WTC11 (cell line): ENCODE measurements around the gene HDAC9.

ENCODE experiments used
- ATF3 ChIP-seq: sonication (generic); formaldehyde crosslinking; conservative IDR thresholded peaks from 2 replicates; pipeline ENCODE4 v1.8.1; 2022; ENCODE audit warnings: mild to moderate bottlenecking, missing genetic modification reagents
- ELF4 ChIP-seq: sonication (generic); formaldehyde crosslinking; IDR thresholded peaks from 2 replicates; pipeline ENCODE4 v1.8.1; 2022; ENCODE audit warnings: low read depth, mild to moderate bottlenecking, moderate library complexity, missing genetic modification reagents
- GRHL2 ChIP-seq: fragments of 250-450 bp; sonication (Bioruptor Pico); IDR thresholded peaks from 2 replicates; pipeline ENCODE4 v1.8.0; 2022; ENCODE audit warnings: mild to moderate bottlenecking, moderate library complexity; ENCODE audit not compliant: insufficient replicate concordance, severe bottlenecking
- GTF2I ChIP-seq: fragments of 250-450 bp; sonication (Bioruptor Pico); conservative IDR thresholded peaks from 2 replicates; pipeline ENCODE4 v1.4.0; 2021; ENCODE audit warnings: mild to moderate bottlenecking
- IRF2 ChIP-seq: sonication (generic); formaldehyde crosslinking; IDR thresholded peaks from 2 replicates; pipeline ENCODE4 v1.8.0; 2022; ENCODE audit warnings: low read depth, missing genetic modification reagents, borderline replicate concordance
- JUN ChIP-seq: sonication (generic); formaldehyde crosslinking; IDR thresholded peaks from 2 replicates; pipeline ENCODE4 v1.8.0; 2023; ENCODE audit warnings: mild to moderate bottlenecking, missing genetic modification reagents
- OVOL2 ChIP-seq: fragments of 250-450 bp; sonication (Bioruptor Pico); IDR thresholded peaks from 2 replicates; pipeline ENCODE4 v1.9.0; 2021; ENCODE audit warnings: mild to moderate bottlenecking, borderline replicate concordance
- PRDM15 ChIP-seq: sonication (generic); formaldehyde crosslinking; IDR thresholded peaks from 2 replicates; pipeline ENCODE4 v1.8.0; 2022; ENCODE audit warnings: missing genetic modification reagents
- SP1 ChIP-seq: sonication (generic); formaldehyde crosslinking; conservative IDR thresholded peaks from 2 replicates; pipeline ENCODE4 v1.8.1; 2022; ENCODE audit warnings: missing genetic modification reagents
- TP53 ChIP-seq: sonication (generic); formaldehyde crosslinking; IDR thresholded peaks from 2 replicates; pipeline ENCODE4 v1.8.1; 2023; ENCODE audit warnings: mild to moderate bottlenecking, missing genetic modification reagents
- ZBTB21 ChIP-seq: sonication (generic); formaldehyde crosslinking; IDR thresholded peaks from 2 replicates; pipeline ENCODE4 v1.8.1; 2023; ENCODE audit warnings: mild to moderate bottlenecking, missing genetic modification reagents, borderline replicate concordance
- TF ChIP-seq, protein P1 (sequence below): fragments of 200-600 bp; IDR thresholded peaks from 2 replicates; pipeline ENCODE4 v1.8.0; 2022; ENCODE audit warnings: antibody characterized with exemption
- TF ChIP-seq, protein P2 (sequence below): sonication (generic); formaldehyde crosslinking; IDR thresholded peaks from 2 replicates; pipeline ENCODE4 v1.8.1; 2022; ENCODE audit warnings: low read depth, missing genetic modification reagents, borderline replicate concordance
- TF ChIP-seq, protein P3 (sequence below): sonication (generic); formaldehyde crosslinking; IDR thresholded peaks from 2 replicates; pipeline ENCODE4 v1.8.0; 2023; ENCODE audit warnings: missing genetic modification reagents, mild to moderate bottlenecking, borderline replicate concordance

DNA sequence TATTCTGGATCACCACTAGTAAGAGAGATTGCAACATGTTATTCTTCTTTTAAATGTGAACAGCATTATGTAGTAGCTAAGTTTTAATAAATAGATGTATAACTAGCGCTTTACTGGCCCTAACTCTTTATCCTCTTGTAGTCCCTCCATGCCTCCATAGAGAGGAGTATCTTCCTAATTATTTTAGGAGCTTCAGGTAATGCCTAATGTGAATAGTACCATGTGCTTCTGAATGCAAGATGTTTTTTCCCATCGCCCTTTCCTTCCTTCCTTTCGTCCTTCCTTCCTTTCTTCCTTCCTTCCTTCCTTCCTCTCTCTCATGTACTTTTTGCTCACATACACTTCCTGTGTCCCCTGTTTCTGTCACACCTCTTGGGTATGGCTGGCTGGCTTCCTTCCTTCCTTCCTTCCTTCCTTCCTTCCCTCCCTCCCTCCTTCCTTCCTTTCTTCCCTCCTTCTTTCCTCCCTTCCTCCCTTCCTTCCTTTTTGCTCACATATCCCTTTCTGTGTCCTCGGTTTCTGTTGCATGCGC lies 290.7 kb downstream of the HDAC9 start:
- TF ChIP-seq, protein P1, sequence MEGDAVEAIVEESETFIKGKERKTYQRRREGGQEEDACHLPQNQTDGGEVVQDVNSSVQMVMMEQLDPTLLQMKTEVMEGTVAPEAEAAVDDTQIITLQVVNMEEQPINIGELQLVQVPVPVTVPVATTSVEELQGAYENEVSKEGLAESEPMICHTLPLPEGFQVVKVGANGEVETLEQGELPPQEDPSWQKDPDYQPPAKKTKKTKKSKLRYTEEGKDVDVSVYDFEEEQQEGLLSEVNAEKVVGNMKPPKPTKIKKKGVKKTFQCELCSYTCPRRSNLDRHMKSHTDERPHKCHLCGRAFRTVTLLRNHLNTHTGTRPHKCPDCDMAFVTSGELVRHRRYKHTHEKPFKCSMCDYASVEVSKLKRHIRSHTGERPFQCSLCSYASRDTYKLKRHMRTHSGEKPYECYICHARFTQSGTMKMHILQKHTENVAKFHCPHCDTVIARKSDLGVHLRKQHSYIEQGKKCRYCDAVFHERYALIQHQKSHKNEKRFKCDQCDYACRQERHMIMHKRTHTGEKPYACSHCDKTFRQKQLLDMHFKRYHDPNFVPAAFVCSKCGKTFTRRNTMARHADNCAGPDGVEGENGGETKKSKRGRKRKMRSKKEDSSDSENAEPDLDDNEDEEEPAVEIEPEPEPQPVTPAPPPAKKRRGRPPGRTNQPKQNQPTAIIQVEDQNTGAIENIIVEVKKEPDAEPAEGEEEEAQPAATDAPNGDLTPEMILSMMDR, result no peak
- TF ChIP-seq ATF3 (CRISPR knock-in tag) (no peak), PRDM15 (CRISPR knock-in tag) (no peak), OVOL2 (CRISPR knock-in tag) (no peak), JUN (CRISPR knock-in tag) (no peak), ZBTB21 (CRISPR knock-in tag) (no peak), ELF4 (CRISPR knock-in tag) (no peak), SP1 (CRISPR knock-in tag) (no peak), IRF2 (CRISPR knock-in tag) (no peak), GRHL2 (CRISPR knock-in tag) (no peak), GTF2I (CRISPR knock-in tag) (no peak), TP53 (CRISPR knock-in tag) (no peak)
- TF ChIP-seq, protein P2, sequence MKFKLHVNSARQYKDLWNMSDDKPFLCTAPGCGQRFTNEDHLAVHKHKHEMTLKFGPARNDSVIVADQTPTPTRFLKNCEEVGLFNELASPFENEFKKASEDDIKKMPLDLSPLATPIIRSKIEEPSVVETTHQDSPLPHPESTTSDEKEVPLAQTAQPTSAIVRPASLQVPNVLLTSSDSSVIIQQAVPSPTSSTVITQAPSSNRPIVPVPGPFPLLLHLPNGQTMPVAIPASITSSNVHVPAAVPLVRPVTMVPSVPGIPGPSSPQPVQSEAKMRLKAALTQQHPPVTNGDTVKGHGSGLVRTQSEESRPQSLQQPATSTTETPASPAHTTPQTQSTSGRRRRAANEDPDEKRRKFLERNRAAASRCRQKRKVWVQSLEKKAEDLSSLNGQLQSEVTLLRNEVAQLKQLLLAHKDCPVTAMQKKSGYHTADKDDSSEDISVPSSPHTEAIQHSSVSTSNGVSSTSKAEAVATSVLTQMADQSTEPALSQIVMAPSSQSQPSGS, result no peak
- TF ChIP-seq, protein P3, sequence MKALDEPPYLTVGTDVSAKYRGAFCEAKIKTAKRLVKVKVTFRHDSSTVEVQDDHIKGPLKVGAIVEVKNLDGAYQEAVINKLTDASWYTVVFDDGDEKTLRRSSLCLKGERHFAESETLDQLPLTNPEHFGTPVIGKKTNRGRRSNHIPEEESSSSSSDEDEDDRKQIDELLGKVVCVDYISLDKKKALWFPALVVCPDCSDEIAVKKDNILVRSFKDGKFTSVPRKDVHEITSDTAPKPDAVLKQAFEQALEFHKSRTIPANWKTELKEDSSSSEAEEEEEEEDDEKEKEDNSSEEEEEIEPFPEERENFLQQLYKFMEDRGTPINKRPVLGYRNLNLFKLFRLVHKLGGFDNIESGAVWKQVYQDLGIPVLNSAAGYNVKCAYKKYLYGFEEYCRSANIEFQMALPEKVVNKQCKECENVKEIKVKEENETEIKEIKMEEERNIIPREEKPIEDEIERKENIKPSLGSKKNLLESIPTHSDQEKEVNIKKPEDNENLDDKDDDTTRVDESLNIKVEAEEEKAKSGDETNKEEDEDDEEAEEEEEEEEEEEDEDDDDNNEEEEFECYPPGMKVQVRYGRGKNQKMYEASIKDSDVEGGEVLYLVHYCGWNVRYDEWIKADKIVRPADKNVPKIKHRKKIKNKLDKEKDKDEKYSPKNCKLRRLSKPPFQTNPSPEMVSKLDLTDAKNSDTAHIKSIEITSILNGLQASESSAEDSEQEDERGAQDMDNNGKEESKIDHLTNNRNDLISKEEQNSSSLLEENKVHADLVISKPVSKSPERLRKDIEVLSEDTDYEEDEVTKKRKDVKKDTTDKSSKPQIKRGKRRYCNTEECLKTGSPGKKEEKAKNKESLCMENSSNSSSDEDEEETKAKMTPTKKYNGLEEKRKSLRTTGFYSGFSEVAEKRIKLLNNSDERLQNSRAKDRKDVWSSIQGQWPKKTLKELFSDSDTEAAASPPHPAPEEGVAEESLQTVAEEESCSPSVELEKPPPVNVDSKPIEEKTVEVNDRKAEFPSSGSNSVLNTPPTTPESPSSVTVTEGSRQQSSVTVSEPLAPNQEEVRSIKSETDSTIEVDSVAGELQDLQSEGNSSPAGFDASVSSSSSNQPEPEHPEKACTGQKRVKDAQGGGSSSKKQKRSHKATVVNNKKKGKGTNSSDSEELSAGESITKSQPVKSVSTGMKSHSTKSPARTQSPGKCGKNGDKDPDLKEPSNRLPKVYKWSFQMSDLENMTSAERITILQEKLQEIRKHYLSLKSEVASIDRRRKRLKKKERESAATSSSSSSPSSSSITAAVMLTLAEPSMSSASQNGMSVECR (CRISPR knock-in tag), result no peak
